B cell (primary cell): Measurements from ENCODE around the gene MCHR2.

Source experiments
- EZH2 ChIP-seq: IDR thresholded peaks from 2 replicates; pipeline ENCODE4 v1.6.1; 2012; ENCODE audit warnings: borderline replicate concordance, low read depth, mild to moderate bottlenecking, moderate library complexity, low read length; ENCODE audit not compliant: insufficient read depth, poor library complexity, severe bottlenecking
- TF ChIP-seq, protein P1 (sequence below): fragments of 200-600 bp; IDR thresholded peaks from one replicate; pipeline ENCODE4 v1.8.0; 2022; ENCODE audit warnings: antibody characterized with exemption, mild to moderate bottlenecking

DNA sequence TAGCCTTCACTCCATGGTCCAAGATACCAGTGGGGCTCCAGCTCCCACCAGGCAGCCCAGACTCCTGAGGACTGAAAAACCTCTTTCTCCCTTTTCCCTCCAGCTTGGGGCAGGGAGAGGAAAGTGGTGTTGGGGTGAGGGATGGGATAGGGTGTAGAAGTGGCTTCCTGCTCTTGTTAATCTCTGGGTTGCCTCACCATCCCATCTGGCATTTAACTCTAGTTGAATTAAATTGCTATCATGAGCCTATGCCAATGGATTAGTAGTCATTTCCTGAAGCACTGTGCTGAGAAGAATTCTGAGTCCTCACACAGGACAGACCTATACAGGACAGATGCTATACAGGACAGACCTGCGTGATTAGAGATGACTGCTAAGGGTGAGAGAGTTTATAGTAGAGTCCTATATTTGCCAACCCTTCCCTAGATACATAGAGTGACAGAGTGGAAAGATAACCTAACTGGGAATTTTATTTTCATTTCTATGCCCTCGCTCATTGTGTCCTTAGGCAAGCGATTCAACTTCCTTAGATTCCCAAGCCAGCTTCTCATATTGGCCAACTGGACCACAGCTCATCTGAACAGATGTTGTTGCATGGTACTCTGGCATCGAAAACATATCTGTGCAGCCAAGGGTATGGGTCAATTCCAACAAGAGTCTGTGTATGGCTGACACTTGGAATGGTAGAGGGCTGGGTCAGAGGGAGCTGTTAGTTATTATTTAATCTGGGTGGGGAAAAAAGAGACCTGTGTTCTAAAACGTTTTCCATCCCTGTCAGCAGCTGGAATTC, 42.8 kb downstream of the MCHR2 start:
- TF ChIP-seq, protein P1, sequence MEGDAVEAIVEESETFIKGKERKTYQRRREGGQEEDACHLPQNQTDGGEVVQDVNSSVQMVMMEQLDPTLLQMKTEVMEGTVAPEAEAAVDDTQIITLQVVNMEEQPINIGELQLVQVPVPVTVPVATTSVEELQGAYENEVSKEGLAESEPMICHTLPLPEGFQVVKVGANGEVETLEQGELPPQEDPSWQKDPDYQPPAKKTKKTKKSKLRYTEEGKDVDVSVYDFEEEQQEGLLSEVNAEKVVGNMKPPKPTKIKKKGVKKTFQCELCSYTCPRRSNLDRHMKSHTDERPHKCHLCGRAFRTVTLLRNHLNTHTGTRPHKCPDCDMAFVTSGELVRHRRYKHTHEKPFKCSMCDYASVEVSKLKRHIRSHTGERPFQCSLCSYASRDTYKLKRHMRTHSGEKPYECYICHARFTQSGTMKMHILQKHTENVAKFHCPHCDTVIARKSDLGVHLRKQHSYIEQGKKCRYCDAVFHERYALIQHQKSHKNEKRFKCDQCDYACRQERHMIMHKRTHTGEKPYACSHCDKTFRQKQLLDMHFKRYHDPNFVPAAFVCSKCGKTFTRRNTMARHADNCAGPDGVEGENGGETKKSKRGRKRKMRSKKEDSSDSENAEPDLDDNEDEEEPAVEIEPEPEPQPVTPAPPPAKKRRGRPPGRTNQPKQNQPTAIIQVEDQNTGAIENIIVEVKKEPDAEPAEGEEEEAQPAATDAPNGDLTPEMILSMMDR, result no peak
- TF ChIP-seq EZH2, result no peak
